Right atrium auricular region (tissue), 2 donors: ENCODE results near the gene RNF111. TPM values are rescaled to one million over a fixed set of nuclear protein-coding genes. Genes with fewer than 3 reads are reported as not detected.

Source experiments
- DNase-seq: peaks from one replicate; pipeline ENCODE4 v3.0.0-alpha.2; 2019; ENCODE audit warnings: low spot score
- H3K27ac ChIP-seq, 2 donors: fragments of 200-600 bp; sonication (generic); 1 replicate in 1 of 2; 2 replicates in 1 of 2; pipeline ENCODE4 v1.5.1; 2016 to 2019
- H3K27me3 ChIP-seq, 2 donors: fragments of 200-600 bp; sonication (generic); one replicate each; pipeline versions ENCODE4 v1.5.1 to v1.6.0; 2017 to 2019
- H3K36me3 ChIP-seq: fragments of 200-600 bp; sonication (generic); one replicate; pipeline ENCODE4 v1.5.1; 2016
- H3K4me1 ChIP-seq, 2 donors: fragments of 200-600 bp; sonication (generic); one replicate each; pipeline versions ENCODE4 v1.5.1 to v1.6.0; 2017 to 2019
- H3K4me3 ChIP-seq, 2 donors: fragments of 200-600 bp; sonication (generic); 1 replicate in 1 of 2; 2 replicates in 1 of 2; pipeline ENCODE4 v1.5.1; 2017 to 2019; ENCODE audit warnings: mild to moderate bottlenecking in 1 of 2, moderate library complexity in 1 of 2
- H3K9me3 ChIP-seq, 2 donors: fragments of 200-600 bp; sonication (generic); one replicate each; pipeline ENCODE4 v1.5.1; 2019
- CTCF ChIP-seq, 2 donors: fragments of 200-600 bp; sonication (generic); IDR thresholded peaks; one replicate each; pipeline ENCODE4 v1.5.1; 2019; ENCODE audit warnings: antibody characterized with exemption in 2 of 2
- total RNA-seq, 2 donors: library from RNA; depleted of rRNA; stranded (reverse); fragments of >200 nt; gene quantifications; one replicate each; pipeline ENCODE4 v1.1.0, GENCODE V29; 2016

RNF111 gene
- total RNA-seq, 2 donors from 2014 or later = 9.3 to 15.6 TPM

GRCh38 chr15:58977887-58978286 lies 9.6 kb upstream of the RNF111 start:
- no peaks in the 10 kb centered on the region for H3K36me3 ChIP-seq
- H3K4me3 ChIP-seq = no peak overlapping the region
- no peak overlapping the region for H3K27ac ChIP-seq
- no peak for TF ChIP-seq CTCF (IDR thresholded peaks at IDR 0.05)
- no peaks in the 10 kb centered on the region for H3K4me1 ChIP-seq
- DNase-seq = no peak
- no peaks in the 10 kb centered on the region for H3K27me3 ChIP-seq
- H3K9me3 ChIP-seq = no peaks in the 10 kb centered on the region

- H3K27me3 ChIP-seq = no peaks in the 10 kb centered on the region
- H3K4me3 ChIP-seq = no peak overlapping the region
- H3K36me3 ChIP-seq = no peaks in the 10 kb centered on the region
- no peaks in the 10 kb centered on the region for H3K9me3 ChIP-seq
- no peak overlapping the region for H3K27ac ChIP-seq
- DNase-seq = no peak
- H3K4me1 ChIP-seq = no peaks in the 10 kb centered on the region
- TF ChIP-seq CTCF (IDR thresholded peaks at IDR 0.05) = peak; percentile 37 to 68
Observed at GRCh38 chr15:58980351-58980939, 7.0 kb upstream of the RNF111 start.

GRCh38 chr15:58981808-58982475 lies 5.5 kb upstream of the RNF111 start:
- H3K27ac ChIP-seq = no peak overlapping the region
- no peak for TF ChIP-seq CTCF (IDR thresholded peaks at IDR 0.05)
- H3K36me3 ChIP-seq = no peaks in the 10 kb centered on the region
- H3K27me3 ChIP-seq = no peaks in the 10 kb centered on the region
- no peak overlapping the region for H3K4me3 ChIP-seq
- H3K9me3 ChIP-seq = no peaks in the 10 kb centered on the region
- DNase-seq = no peak
- no peaks in the 10 kb centered on the region for H3K4me1 ChIP-seq

- TF ChIP-seq CTCF (IDR thresholded peaks at IDR 0.05) = no peak
- H3K36me3 ChIP-seq = no peaks in the 10 kb centered on the region
Observed at GRCh38 chr15:58983261-58983660, 4.2 kb upstream of the RNF111 start.

GRCh38 chr15:58985443-58985842 lies 2.0 kb upstream of the RNF111 start:
- H3K27ac ChIP-seq = no peak overlapping the region
- H3K4me1 ChIP-seq = peaks cover 0 to 15% of the 10 kb centered on the region in 2 donors
- no peaks in the 10 kb centered on the region for H3K36me3 ChIP-seq
- peak; percentile 74 for DNase-seq
- no peak overlapping the region for H3K4me3 ChIP-seq
- no peaks in the 10 kb centered on the region for H3K9me3 ChIP-seq
- H3K27me3 ChIP-seq = no peaks in the 10 kb centered on the region
- no peak for TF ChIP-seq CTCF (IDR thresholded peaks at IDR 0.05)

More at GRCh38 chr15:58983261-58983660, 4.2 kb upstream of the RNF111 start:
- H3K27ac ChIP-seq = no peak overlapping the region
- H3K4me1 ChIP-seq = no peaks in the 10 kb centered on the region
- H3K9me3 ChIP-seq = no peaks in the 10 kb centered on the region
- H3K4me3 ChIP-seq = no peak overlapping the region
- no peaks in the 10 kb centered on the region for H3K27me3 ChIP-seq
- no peak for DNase-seq
